Cardiac muscle cell (in vitro differentiated cells and primary cell): ENCODE results near the gene ZNF804B. TPM values are rescaled to one million over a fixed set of nuclear protein-coding genes. Genes with fewer than 3 reads are reported as not detected.

Source experiments
- DNase-seq, 2 donors: peaks; one replicate each; pipeline versions ENCODE4 v3.0.0 to v3.0.0-alpha.2; 2010 to 2017; ENCODE audit warnings: low read depth in 1 of 2, low spot score in 1 of 2
- H3K27ac ChIP-seq: fragments of 200-600 bp; sonication (generic); 2 replicates; pipeline ENCODE4 v1.5.1; 2016
- H3K27me3 ChIP-seq: fragments of 200-600 bp; sonication (generic); 2 replicates; pipeline ENCODE4 v1.6.0; 2016; ENCODE audit warnings: control low read depth
- H3K36me3 ChIP-seq: fragments of 200-600 bp; sonication (generic); 2 replicates; pipeline ENCODE4 v1.5.1; 2016; ENCODE audit warnings: control low read depth
- H3K4me1 ChIP-seq: fragments of 200-600 bp; sonication (generic); 2 replicates; pipeline ENCODE4 v1.8.1; 2017; ENCODE audit warnings: low read depth, mild to moderate bottlenecking, mixed run types
- H3K4me3 ChIP-seq: fragments of 200-600 bp; sonication (generic); 2 replicates; pipeline ENCODE4 v1.5.1; 2016; ENCODE audit warnings: mild to moderate bottlenecking
- H3K9me3 ChIP-seq: fragments of 200-600 bp; sonication (generic); 2 replicates; pipeline ENCODE4 v1.5.1; 2017; ENCODE audit warnings: low read depth, mild to moderate bottlenecking, control low read depth
- polyA plus RNA-seq: library from polyadenylated mRNA; unstranded; fragments of >200 nt; fragmentation: Nextera tagmentation; extraction: Ambion mirVana; gene quantifications from 2 replicates; pipeline ENCODE4 v1.2.1, GENCODE V29; 2016
- total RNA-seq: library from RNA; depleted of rRNA; stranded (reverse); fragments of >200 nt; gene quantifications from 2 replicates; pipeline ENCODE4 v1.2.3, GENCODE V29; 2016
- TF ChIP-seq, protein P1 (sequence below): IDR thresholded peaks from 2 replicates; pipeline ENCODE4 v1.5.1; 2012; ENCODE audit warnings: low read depth, mild to moderate bottlenecking, low read length

The ZNF804B gene
- total and polyA plus RNA-seq, 2 experiments from 2014 or later: 0.06 TPM; not detected in 1

DNA sequence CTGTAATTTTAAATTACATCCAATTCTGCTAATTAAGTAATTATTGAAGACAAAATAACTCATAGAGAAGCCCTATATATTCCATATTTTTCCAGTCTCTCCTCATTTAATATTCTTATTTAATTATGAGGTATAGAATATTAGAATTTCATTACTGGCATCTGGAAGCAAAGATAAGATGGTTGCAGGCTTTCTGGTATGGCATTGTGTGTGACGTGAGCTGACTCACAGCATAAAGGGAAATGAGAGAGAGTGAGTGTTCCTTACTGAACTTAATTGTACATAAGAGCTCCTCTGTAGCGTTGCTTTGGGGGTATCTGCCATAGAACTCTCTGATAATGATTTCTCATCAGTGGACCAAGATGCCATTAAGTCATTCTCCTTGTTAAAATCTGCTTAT, 163.4 kb downstream of the ZNF804B start:
- Histone ChIP-seq H3K9me3 (no peaks in the 10 kb centered on the region), H3K36me3 (no peaks in the 10 kb centered on the region), H3K27ac (no peak overlapping the region), H3K27me3 (no peaks in the 10 kb centered on the region), H3K4me1 (peaks cover 11% of the 10 kb centered on the region), H3K4me3 (no peak overlapping the region)
- TF ChIP-seq, protein P1, sequence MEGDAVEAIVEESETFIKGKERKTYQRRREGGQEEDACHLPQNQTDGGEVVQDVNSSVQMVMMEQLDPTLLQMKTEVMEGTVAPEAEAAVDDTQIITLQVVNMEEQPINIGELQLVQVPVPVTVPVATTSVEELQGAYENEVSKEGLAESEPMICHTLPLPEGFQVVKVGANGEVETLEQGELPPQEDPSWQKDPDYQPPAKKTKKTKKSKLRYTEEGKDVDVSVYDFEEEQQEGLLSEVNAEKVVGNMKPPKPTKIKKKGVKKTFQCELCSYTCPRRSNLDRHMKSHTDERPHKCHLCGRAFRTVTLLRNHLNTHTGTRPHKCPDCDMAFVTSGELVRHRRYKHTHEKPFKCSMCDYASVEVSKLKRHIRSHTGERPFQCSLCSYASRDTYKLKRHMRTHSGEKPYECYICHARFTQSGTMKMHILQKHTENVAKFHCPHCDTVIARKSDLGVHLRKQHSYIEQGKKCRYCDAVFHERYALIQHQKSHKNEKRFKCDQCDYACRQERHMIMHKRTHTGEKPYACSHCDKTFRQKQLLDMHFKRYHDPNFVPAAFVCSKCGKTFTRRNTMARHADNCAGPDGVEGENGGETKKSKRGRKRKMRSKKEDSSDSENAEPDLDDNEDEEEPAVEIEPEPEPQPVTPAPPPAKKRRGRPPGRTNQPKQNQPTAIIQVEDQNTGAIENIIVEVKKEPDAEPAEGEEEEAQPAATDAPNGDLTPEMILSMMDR: no peak
- DNase-seq: no peak

DNA sequence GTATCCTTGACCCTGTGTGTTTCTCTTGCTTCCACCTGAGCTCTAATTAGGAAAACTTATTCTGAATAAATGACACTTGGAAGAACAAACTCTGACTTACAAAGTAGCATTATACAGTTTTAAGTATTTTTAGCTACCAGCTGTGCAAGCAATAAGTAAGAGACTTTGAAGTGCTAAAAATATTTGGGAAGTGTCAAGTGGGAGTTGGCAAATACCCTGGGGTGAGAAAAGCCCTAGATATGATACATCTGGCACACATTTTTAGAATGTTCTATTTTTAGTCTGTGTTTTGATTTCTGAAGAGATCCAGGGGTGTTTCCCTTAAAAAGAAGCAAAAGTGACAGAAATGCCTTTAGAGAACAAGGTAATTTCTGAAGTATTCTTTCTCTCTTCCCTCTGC, 168.8 kb downstream of the ZNF804B start:
- H3K4me3 ChIP-seq: no peak overlapping the region
- DNase-seq: peak in 1 of 2 donors; percentile 23
- peak overlapping the region; percentile 2 for H3K27ac ChIP-seq
- no peaks in the 10 kb centered on the region for H3K27me3 ChIP-seq
- TF ChIP-seq, protein P1: no peak
- H3K36me3 ChIP-seq: no peaks in the 10 kb centered on the region
- peaks cover 21% of the 10 kb centered on the region for H3K4me1 ChIP-seq
- no peaks in the 10 kb centered on the region for H3K9me3 ChIP-seq

DNA sequence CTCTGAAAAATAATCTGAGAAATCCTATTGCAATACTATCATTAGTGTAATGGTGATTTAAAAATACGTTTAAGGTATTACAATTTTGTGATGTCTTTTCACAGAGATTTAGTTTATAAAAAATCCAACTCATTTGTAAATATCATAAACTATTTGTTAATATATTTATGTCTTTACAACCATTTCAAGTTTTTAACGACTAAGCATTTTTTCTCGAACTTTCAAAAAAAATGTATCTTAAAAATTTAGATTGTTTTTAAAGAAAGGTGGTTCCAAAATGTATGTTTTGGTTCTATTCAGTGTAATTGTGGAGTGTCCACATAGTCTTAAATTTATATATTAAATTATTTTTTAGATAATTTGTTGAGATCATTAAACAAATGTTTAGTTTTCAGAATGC, 170.2 kb downstream of the ZNF804B start:
- no peaks in the 10 kb centered on the region for H3K9me3 ChIP-seq
- no peaks in the 10 kb centered on the region for H3K36me3 ChIP-seq
- no peak overlapping the region for H3K27ac ChIP-seq
- no peak for DNase-seq
- peaks cover 21% of the 10 kb centered on the region for H3K4me1 ChIP-seq
- H3K4me3 ChIP-seq: no peak overlapping the region
- no peaks in the 10 kb centered on the region for H3K27me3 ChIP-seq
- TF ChIP-seq, protein P1: no peak

DNA sequence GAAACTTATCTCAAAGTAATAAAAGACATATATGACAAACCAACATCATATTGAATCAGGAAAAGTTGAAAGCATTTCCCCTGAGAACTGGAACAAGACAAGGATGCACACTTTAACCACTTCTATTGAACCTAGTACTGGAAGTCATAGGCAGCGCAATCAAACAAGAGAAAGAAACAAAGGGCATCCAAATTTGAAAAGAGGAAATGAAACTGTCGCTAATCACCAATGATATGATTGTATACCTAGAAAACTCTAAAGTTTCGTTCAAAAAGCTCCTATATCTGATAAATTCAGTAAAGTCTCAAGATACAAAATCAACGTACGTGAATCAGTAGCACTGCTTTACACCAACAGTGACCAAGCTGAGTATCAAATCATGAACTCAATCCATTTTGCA, 173.8 kb downstream of the ZNF804B start:
- Histone ChIP-seq H3K27ac (no peak overlapping the region), H3K9me3 (no peaks in the 10 kb centered on the region), H3K4me1 (peaks cover 7% of the 10 kb centered on the region), H3K27me3 (no peaks in the 10 kb centered on the region), H3K36me3 (no peaks in the 10 kb centered on the region), H3K4me3 (no peak overlapping the region)
- no peak for DNase-seq
- TF ChIP-seq, protein P1: no peak

DNA sequence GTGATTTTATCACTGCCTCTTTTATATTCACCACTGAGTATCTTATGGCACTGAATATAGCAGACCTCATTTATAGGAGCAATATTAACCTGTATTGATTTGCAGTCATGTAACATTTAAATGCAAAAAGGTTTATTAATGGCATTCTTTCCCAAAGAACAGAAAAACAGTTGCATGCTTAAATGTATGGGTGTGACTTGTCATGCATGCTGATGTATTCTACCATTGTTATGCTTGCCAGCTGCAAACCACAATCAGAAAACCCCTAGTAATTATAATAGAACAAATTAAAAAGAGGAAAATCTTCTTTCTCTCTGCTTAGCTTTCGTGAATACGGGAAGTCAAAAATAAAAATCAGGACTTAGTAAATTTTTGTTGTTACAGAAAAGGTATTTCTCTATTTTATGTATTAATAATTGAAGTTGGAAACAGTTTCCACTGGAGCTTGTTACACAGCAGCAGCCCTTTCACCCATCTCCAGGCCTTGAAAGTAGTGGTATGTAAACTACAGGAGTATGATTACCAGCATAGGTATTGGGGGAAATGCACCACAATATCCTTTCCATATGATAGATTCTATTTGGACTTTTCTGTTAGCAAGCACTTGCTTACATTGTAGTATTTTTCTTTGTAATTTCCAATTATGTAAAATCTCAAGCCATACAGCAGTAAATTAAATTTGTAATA, 183.5 kb downstream of the ZNF804B start:
- Histone ChIP-seq H3K9me3 (no peaks in the 10 kb centered on the region), H3K27ac (no peak overlapping the region), H3K27me3 (no peaks in the 10 kb centered on the region), H3K4me1 (no peaks in the 10 kb centered on the region), H3K4me3 (no peak overlapping the region), H3K36me3 (no peaks in the 10 kb centered on the region)
- TF ChIP-seq, protein P1: no peak
- no peak for DNase-seq
